LNCAP (cell line): ENCODE results near the gene PAX3.

Experiments
- TF ChIP-seq, protein P1 (sequence below): fragments of 450-650 bp; IDR thresholded peaks from 2 replicates; pipeline ENCODE4 v1.5.1; 2017; ENCODE audit warnings: mild to moderate bottlenecking

The PAX3 gene

DNA sequence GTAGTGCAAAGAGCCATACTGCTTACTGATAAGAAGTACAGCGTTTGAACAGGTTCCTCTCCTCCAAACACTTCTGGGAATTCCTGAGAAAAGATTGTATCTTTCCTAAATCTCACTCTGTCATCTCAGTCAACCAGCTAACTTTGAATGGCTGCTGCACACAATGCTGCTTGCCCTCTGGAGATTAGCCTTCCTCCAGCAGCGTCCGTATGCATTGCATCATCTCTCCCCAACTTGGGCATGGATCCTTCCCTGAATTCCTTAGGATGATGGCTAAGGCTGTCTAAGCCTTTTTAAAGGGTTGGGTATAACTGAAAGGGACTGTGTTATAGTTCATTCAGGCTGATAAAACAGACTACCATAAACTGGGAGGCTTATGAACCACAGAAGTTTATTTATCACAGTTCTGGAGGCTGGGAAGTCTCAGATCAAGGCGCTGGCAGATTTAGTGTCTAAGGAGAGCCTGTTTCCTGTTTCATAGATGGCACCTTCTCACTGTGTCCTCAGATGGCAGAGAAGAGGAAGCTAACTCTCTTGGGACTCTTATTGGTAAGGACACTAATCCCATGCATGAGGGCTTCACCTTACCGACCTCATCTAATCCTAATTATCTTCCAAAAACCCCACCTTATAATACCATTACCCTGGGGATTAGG lies 105.3 kb downstream of the PAX3 start:
- TF ChIP-seq, protein P1, sequence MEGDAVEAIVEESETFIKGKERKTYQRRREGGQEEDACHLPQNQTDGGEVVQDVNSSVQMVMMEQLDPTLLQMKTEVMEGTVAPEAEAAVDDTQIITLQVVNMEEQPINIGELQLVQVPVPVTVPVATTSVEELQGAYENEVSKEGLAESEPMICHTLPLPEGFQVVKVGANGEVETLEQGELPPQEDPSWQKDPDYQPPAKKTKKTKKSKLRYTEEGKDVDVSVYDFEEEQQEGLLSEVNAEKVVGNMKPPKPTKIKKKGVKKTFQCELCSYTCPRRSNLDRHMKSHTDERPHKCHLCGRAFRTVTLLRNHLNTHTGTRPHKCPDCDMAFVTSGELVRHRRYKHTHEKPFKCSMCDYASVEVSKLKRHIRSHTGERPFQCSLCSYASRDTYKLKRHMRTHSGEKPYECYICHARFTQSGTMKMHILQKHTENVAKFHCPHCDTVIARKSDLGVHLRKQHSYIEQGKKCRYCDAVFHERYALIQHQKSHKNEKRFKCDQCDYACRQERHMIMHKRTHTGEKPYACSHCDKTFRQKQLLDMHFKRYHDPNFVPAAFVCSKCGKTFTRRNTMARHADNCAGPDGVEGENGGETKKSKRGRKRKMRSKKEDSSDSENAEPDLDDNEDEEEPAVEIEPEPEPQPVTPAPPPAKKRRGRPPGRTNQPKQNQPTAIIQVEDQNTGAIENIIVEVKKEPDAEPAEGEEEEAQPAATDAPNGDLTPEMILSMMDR = no peak

DNA sequence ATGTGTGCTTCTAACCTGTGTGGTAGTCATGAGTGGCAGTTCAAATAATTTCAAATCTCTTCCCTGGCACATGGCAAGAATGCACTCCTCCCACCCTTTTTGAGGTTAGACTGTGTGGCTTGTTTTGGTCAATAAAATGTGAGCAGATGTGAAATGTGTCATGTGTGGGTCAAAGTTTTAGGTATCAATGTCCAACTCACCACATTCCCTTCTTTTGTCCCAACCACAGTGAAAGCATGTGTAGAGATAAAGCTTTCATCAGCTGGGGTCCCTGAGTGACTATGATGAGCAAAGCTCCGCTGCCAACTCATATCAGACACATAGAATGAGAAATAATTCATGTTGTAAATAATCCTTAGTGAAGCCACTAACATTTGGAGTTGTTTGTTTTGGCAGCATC lies 118.2 kb downstream of the PAX3 start:
- TF ChIP-seq, protein P1 = no peak

DNA sequence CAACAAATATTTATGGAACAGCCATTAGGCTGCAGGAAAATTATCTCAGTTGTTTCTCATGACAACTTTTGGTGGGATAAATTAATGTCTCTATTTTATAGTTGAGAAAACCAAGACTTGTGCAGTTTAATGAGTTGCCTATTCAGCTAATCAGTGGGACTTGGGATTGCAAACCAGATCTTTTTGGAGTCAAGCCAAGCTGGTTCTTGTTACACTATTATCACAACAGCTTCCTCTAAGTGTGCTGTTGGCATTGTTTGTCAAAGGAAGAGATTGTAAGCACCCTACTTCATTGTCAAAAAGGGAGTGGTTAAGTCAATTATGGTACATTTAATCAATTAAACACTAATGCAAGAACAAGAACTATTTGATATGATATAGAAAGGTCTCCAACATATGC lies 119.2 kb downstream of the PAX3 start:
- TF ChIP-seq, protein P1 = no peak

DNA sequence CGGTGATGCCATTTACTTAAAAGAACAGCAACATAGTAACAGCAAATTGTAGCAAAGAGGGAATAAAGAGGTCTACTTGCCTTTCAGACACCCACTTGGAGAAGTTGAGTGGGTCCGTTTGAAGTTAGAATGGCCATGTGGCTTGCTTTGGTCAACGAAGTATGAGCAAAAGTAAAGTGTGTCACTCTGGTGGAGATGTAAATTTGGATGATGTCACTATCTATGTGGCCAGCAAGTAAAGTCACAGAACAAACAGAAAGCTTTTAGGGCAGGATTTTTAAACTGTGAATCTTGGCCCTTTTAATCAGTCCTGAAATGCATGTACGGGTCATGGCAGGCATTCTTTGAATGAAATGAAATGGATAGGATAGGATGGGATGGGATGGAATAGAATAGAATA lies 120.3 kb downstream of the PAX3 start:
- TF ChIP-seq, protein P1 = no peak

DNA sequence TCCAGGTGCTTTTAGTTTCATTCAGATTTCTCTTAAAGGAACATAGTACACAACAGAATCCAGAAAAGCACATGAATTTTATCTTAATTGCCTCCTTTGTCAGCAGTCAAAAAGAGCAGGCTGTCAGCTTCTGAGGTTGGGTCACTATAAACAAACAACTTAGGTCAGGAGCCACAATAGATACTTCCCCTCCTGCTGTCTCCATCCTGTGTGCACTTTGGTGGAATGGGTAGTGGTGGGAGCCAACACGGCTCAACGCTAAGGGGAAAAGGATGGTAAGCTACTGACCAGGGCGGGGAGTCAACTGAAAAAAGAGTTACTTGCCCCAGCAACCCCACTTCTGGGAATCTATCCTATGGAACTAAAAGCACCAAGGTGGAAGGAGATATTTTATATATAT lies 121.9 kb downstream of the PAX3 start:
- TF ChIP-seq, protein P1 = no peak

DNA sequence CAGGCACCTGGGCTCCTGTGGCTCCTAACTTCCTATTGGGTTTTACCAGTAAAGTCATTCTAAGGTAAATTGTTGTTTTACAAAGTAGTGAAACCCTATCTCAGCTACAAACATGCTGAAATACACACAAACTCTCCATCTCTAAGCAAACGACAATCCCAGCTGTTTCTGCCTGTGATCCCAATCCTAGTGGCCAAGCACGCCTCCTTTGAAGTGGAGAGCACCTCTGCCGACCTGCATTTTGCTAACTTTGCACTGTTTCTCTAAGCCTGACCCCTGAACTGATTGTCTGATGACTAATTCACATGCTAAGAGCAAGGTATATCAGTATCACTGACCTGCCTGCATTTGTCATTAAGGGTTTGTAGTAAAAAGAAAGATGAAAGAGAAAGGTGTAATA lies 124.3 kb downstream of the PAX3 start:
- TF ChIP-seq, protein P1 = no peak

DNA sequence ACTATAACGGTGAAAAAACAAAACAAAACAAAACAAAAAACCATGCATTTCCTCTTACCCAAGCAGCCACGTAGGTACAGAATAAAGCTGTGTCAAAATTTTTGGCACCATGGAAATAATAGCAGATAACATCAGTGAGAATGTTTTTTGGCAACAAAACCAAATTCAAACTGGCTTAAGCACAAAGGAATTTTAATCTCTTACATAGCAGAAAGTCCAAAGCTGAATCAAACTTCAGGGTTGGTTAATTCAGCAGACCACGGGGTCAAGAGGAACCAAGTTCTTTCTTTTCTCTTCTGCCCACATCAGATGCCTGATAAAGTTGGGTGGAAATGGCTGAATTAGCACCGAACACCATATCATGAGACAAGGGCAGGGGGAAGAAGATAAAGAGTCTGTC lies 129.5 kb downstream of the PAX3 start:
- TF ChIP-seq, protein P1 = no peak

DNA sequence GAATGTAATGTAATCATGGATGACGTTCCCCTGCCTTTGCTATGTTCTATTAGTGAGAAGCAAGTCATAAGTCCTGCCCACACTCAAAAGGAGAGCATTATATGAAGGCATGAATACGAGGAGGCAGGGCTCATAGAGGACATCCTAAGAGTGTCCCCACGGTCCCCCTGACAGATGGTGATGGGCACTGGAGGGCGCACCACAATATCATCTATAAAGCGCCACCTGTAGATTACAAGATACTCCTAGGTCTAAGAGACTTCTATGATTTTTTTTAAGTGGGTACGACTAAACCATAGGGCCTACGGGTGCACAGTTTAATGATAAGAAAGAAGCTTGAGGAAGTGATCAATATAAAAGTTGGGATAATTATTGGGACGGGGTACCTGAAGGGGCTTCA lies 131.0 kb downstream of the PAX3 start:
- TF ChIP-seq, protein P1 = no peak
